WTC11 (cell line): Measurements from ENCODE around the gene VCL. TPM values are rescaled to one million over a fixed set of nuclear protein-coding genes. Genes with fewer than 3 reads are reported as not detected.

Experiments used
- ATAC-seq: fragments of 200-7000 bp; cut with Tn5 transposase; 2 replicates; pipeline ENCODE4 v1.10.0; 2021; ENCODE audit warnings: mild to moderate bottlenecking, moderate library complexity
- CTCF ChIA-PET: fragments of 300-600 bp; sonication (Branson Sonifier 250); formaldehyde crosslinking; loops from one replicate; lab custom pipeline; 2021; ENCODE audit warnings: antibody characterized with exemption; lab: Charles Lee
- POLR2A ChIA-PET: fragments of 350-600 bp; sonication (Branson Sonifier 250); formaldehyde crosslinking; loops from one replicate; lab custom pipeline; 2021; ENCODE audit warnings: antibody characterized with exemption; lab: Charles Lee
- DNase-seq: peaks from one replicate; pipeline ENCODE4 v3.0.0; 2021; ENCODE audit warnings: low spot score
- H3K27ac Mint-ChIP-seq: 2 replicates; pipeline ENCODE4 v1.8.0; 2021; ENCODE audit warnings: mixed read lengths
- H3K27me3 Mint-ChIP-seq: 2 replicates; pipeline ENCODE4 v1.8.0; 2021; ENCODE audit warnings: low read depth, mild to moderate bottlenecking, moderate library complexity, mixed read lengths
- H3K36me3 Mint-ChIP-seq: 2 replicates; pipeline ENCODE4 v1.8.0; 2021; ENCODE audit warnings: mixed read lengths
- H3K4me1 Mint-ChIP-seq: 2 replicates; pipeline ENCODE4 v1.8.0; 2022; ENCODE audit warnings: mixed read lengths
- H3K4me3 Mint-ChIP-seq: 2 replicates; pipeline ENCODE4 v1.8.0; 2021; ENCODE audit warnings: mild to moderate bottlenecking, moderate library complexity, mixed read lengths
- H3K9me3 Mint-ChIP-seq: 2 replicates; pipeline ENCODE4 v1.8.0; 2021; ENCODE audit warnings: mixed read lengths
- ATF6 ChIP-seq: sonication (generic); formaldehyde crosslinking; IDR thresholded peaks from 2 replicates; pipeline ENCODE4 v1.8.1; 2023; ENCODE audit warnings: mild to moderate bottlenecking, missing genetic modification reagents
- ESRRA ChIP-seq: sonication (generic); formaldehyde crosslinking; IDR thresholded peaks from 2 replicates; pipeline ENCODE4 v1.8.1; 2022; ENCODE audit warnings: mild to moderate bottlenecking, missing genetic modification reagents, borderline replicate concordance
- HMGA2 ChIP-seq: fragments of 250-450 bp; sonication (Bioruptor Pico); IDR thresholded peaks from 2 replicates; pipeline ENCODE4 v1.4.0; 2021; ENCODE audit warnings: mild to moderate bottlenecking, moderate library complexity
- IRF2 ChIP-seq: sonication (generic); formaldehyde crosslinking; IDR thresholded peaks from 2 replicates; pipeline ENCODE4 v1.8.0; 2022; ENCODE audit warnings: low read depth, missing genetic modification reagents, borderline replicate concordance
- JUN ChIP-seq: sonication (generic); formaldehyde crosslinking; IDR thresholded peaks from 2 replicates; pipeline ENCODE4 v1.8.0; 2023; ENCODE audit warnings: mild to moderate bottlenecking, missing genetic modification reagents
- MLX ChIP-seq: sonication (generic); formaldehyde crosslinking; IDR thresholded peaks from 2 replicates; pipeline ENCODE4 v1.8.1; 2023; ENCODE audit warnings: mild to moderate bottlenecking, missing genetic modification reagents, moderate library complexity
- MYBL2 ChIP-seq: sonication (generic); formaldehyde crosslinking; IDR thresholded peaks from 2 replicates; pipeline ENCODE4 v1.8.1; 2023; ENCODE audit warnings: mild to moderate bottlenecking, moderate library complexity, missing genetic modification reagents
- NR1H2 ChIP-seq: sonication (generic); formaldehyde crosslinking; IDR thresholded peaks from 2 replicates; pipeline ENCODE4 v1.9.0; 2021; ENCODE audit warnings: mild to moderate bottlenecking, moderate library complexity, missing genetic modification reagents
- NR2C2 ChIP-seq: sonication (generic); formaldehyde crosslinking; IDR thresholded peaks from 2 replicates; pipeline ENCODE4 v1.8.0; 2022; ENCODE audit warnings: mild to moderate bottlenecking, missing genetic modification reagents
- PRDM15 ChIP-seq: sonication (generic); formaldehyde crosslinking; IDR thresholded peaks from 2 replicates; pipeline ENCODE4 v1.8.0; 2022; ENCODE audit warnings: missing genetic modification reagents
- RELA ChIP-seq: sonication (generic); formaldehyde crosslinking; IDR thresholded peaks from 2 replicates; pipeline ENCODE4 v1.8.1; 2022; ENCODE audit warnings: missing genetic modification reagents, mild to moderate bottlenecking, borderline replicate concordance
- ZBTB21 ChIP-seq: sonication (generic); formaldehyde crosslinking; IDR thresholded peaks from 2 replicates; pipeline ENCODE4 v1.8.1; 2023; ENCODE audit warnings: mild to moderate bottlenecking, missing genetic modification reagents, borderline replicate concordance
- ZNF138 ChIP-seq: sonication (generic); formaldehyde crosslinking; conservative IDR thresholded peaks from 2 replicates; pipeline ENCODE4 v1.8.1; 2022; ENCODE audit warnings: mild to moderate bottlenecking, moderate library complexity, missing genetic modification reagents
- ZNF396 ChIP-seq: fragments of 250-450 bp; sonication (Bioruptor Pico); IDR thresholded peaks from 2 replicates; pipeline ENCODE4 v1.8.0; 2021; ENCODE audit warnings: mild to moderate bottlenecking, moderate library complexity, borderline replicate concordance
- ZNF423 ChIP-seq: fragments of 250-450 bp; sonication (Bioruptor Pico); IDR thresholded peaks from 2 replicates; pipeline ENCODE4 v2.1.2; 2022; ENCODE audit warnings: mild to moderate bottlenecking, moderate library complexity
- ZNF512 ChIP-seq: sonication (generic); formaldehyde crosslinking; IDR thresholded peaks from 2 replicates; pipeline ENCODE4 v1.8.1; 2022; ENCODE audit warnings: missing genetic modification reagents, borderline replicate concordance
- total RNA-seq: library from RNA; stranded (reverse); gene quantifications from 3 replicates; pipeline ENCODE4 v1.2.3, GENCODE V29; 2021
- TF ChIP-seq, protein P1 (sequence below): sonication (generic); formaldehyde crosslinking; IDR thresholded peaks from 2 replicates; pipeline ENCODE4 v1.8.0; 2022; ENCODE audit warnings: mild to moderate bottlenecking, missing genetic modification reagents
- TF ChIP-seq, protein P2 (sequence below): fragments of 250-450 bp; sonication (Bioruptor Pico); IDR thresholded peaks from 2 replicates; pipeline ENCODE4 v1.9.0; 2021; ENCODE audit warnings: mild to moderate bottlenecking

Gene VCL
- total RNA-seq, 1 experiment from 2014 or later, result 225 TPM

GRCh38 chr10:74121368-74121767 lies 123.5 kb downstream of the VCL start (continued):
- TF ChIP-seq, protein P1, sequence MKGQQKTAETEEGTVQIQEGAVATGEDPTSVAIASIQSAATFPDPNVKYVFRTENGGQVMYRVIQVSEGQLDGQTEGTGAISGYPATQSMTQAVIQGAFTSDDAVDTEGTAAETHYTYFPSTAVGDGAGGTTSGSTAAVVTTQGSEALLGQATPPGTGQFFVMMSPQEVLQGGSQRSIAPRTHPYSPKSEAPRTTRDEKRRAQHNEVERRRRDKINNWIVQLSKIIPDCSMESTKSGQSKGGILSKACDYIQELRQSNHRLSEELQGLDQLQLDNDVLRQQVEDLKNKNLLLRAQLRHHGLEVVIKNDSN (CRISPR knock-in tag), result no peak
- TF ChIP-seq ESRRA (no peak), PRDM15 (CRISPR knock-in tag) (no peak), MLX (no peak), ZNF138 (CRISPR knock-in tag) (no peak), ZNF423 (CRISPR knock-in tag) (no peak), ZBTB21 (CRISPR knock-in tag) (no peak)
- TF ChIP-seq, protein P2, sequence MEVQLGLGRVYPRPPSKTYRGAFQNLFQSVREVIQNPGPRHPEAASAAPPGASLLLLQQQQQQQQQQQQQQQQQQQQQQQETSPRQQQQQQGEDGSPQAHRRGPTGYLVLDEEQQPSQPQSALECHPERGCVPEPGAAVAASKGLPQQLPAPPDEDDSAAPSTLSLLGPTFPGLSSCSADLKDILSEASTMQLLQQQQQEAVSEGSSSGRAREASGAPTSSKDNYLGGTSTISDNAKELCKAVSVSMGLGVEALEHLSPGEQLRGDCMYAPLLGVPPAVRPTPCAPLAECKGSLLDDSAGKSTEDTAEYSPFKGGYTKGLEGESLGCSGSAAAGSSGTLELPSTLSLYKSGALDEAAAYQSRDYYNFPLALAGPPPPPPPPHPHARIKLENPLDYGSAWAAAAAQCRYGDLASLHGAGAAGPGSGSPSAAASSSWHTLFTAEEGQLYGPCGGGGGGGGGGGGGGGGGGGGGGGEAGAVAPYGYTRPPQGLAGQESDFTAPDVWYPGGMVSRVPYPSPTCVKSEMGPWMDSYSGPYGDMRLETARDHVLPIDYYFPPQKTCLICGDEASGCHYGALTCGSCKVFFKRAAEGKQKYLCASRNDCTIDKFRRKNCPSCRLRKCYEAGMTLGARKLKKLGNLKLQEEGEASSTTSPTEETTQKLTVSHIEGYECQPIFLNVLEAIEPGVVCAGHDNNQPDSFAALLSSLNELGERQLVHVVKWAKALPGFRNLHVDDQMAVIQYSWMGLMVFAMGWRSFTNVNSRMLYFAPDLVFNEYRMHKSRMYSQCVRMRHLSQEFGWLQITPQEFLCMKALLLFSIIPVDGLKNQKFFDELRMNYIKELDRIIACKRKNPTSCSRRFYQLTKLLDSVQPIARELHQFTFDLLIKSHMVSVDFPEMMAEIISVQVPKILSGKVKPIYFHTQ (CRISPR knock-in tag), result no peak

GRCh38 chr10:74122060-74122459 lies 124.1 kb downstream of the VCL start:
- TF ChIP-seq IRF2 (CRISPR knock-in tag), result no peak
- TF ChIP-seq NR1H2 (CRISPR knock-in tag), result no peak
- TF ChIP-seq ZNF396, result no peak
- TF ChIP-seq MYBL2 (CRISPR knock-in tag), result no peak
- TF ChIP-seq ZNF512 (CRISPR knock-in tag), result no peak
- TF ChIP-seq RELA (CRISPR knock-in tag), result no peak
- no peak for TF ChIP-seq JUN (CRISPR knock-in tag)
- TF ChIP-seq ATF6 (CRISPR knock-in tag), result no peak
- no peak for TF ChIP-seq NR2C2 (CRISPR knock-in tag)
- no peak for TF ChIP-seq HMGA2 (CRISPR knock-in tag)
- ATAC-seq (no peak), DNase-seq (no peak)
- ChIA-PET POLR2A (no interaction called here), CTCF (no interaction called here)
- H3K4me1 Mint-ChIP-seq, result peaks cover 9% of the 10 kb centered on the region
- H3K27ac Mint-ChIP-seq, result no peak overlapping the region
- H3K36me3 Mint-ChIP-seq, result peaks cover 64% of the 10 kb centered on the region
- H3K27me3 Mint-ChIP-seq, result no peaks in the 10 kb centered on the region
- H3K4me3 Mint-ChIP-seq, result no peak overlapping the region
- no peaks in the 10 kb centered on the region for H3K9me3 Mint-ChIP-seq
